KBM-7 (cell line): ENCODE data around the gene PCNX2.

ENCODE experiments used
- DNase-seq: peaks from one replicate; pipeline ENCODE4 v3.0.0-alpha.2; 2015
- in situ Hi-C: fragments of 300-500 bp; cut with MboI; formaldehyde crosslinking; loops from 2 replicates; pipeline ENCODE4 v1.14.3; 2020; ENCODE audit warnings: low sequenced_read_pairs, low pct_unique_long_range_greater_than_20kb, mixed read lengths

PCNX2 gene

GRCh38 chr1:233268389-233269022 is 27.0 kb downstream of the PCNX2 start:
- in situ Hi-C loops: no loop called here
- no peak for DNase-seq

GRCh38 chr1:233261695-233262094 is 33.8 kb downstream of the PCNX2 start:
- DNase-seq: no peak
- in situ Hi-C loops: no loop called here

GRCh38 chr1:233261206-233261605 is 34.3 kb downstream of the PCNX2 start:
- in situ Hi-C loops: no loop called here
- no peak for DNase-seq

- DNase-seq: no peak
- in situ Hi-C loops: no loop called here
Measured at GRCh38 chr1:233257786-233258185, 37.7 kb downstream of the PCNX2 start.

GRCh38 chr1:233256789-233257188 is 38.7 kb downstream of the PCNX2 start:
- DNase-seq: no peak
- in situ Hi-C loops: no loop called here

- in situ Hi-C loops: no loop called here
- no peak for DNase-seq
Measured at GRCh38 chr1:233256191-233256590, 39.3 kb downstream of the PCNX2 start.

- in situ Hi-C loops: no loop called here
- DNase-seq: no peak
Measured at GRCh38 chr1:233255145-233255544, 40.4 kb downstream of the PCNX2 start.

GRCh38 chr1:233253832-233254331 is 41.6 kb downstream of the PCNX2 start:
- in situ Hi-C loops: no loop called here
- no peak for DNase-seq

- no peak for DNase-seq
- in situ Hi-C loops: no loop called here
Measured at GRCh38 chr1:233253231-233253831, 42.2 kb downstream of the PCNX2 start.

- DNase-seq: peak; percentile 1
- in situ Hi-C loops: no loop called here
Measured at GRCh38 chr1:233252441-233252840, 43.1 kb downstream of the PCNX2 start.

GRCh38 chr1:233251201-233251720 is 44.3 kb downstream of the PCNX2 start:
- no peak for DNase-seq
- in situ Hi-C loops: no loop called here

- in situ Hi-C loops: loop anchor here (25.0 kb wide), 1 partner anchor 611 kb away; the partner anchor contains the start of gene SIPA1L2
- no peak for DNase-seq
Measured at GRCh38 chr1:233248014-233248413, 47.5 kb downstream of the PCNX2 start.

GRCh38 chr1:233246965-233247364 is 48.6 kb downstream of the PCNX2 start:
- in situ Hi-C loops: loop anchor here (25.0 kb wide), 1 partner anchor 610 kb away; the partner anchor contains the start of gene SIPA1L2
- DNase-seq: no peak

- in situ Hi-C loops: loop anchor here (25.0 kb wide), 1 partner anchor 608 kb away; the partner anchor contains the start of gene SIPA1L2
Measured at GRCh38 chr1:233245191-233245765, 50.2 kb downstream of the PCNX2 start.

GRCh38 chr1:233244183-233244582 is 51.3 kb downstream of the PCNX2 start:
- DNase-seq: no peak
- in situ Hi-C loops: loop anchor here (25.0 kb wide), 1 partner anchor 607 kb away; the partner anchor contains the start of gene SIPA1L2

More at GRCh38 chr1:233245191-233245765, 50.2 kb downstream of the PCNX2 start:
- DNase-seq: no peak

GRCh38 chr1:233242827-233243483 is 52.6 kb downstream of the PCNX2 start:
- DNase-seq: peak; percentile 53
- in situ Hi-C loops: loop anchor here (25.0 kb wide), 1 partner anchor 606 kb away; the partner anchor contains the start of gene SIPA1L2

- no peak for DNase-seq
- in situ Hi-C loops: loop anchor here (25.0 kb wide), 1 partner anchor 604 kb away; the partner anchor contains the start of gene SIPA1L2
Measured at GRCh38 chr1:233241759-233242158, 53.8 kb downstream of the PCNX2 start.

- in situ Hi-C loops: loop anchor here (25.0 kb wide), 1 partner anchor 604 kb away; the partner anchor contains the start of gene SIPA1L2
- peak; percentile 74 for DNase-seq
Measured at GRCh38 chr1:233240829-233241682, 54.5 kb downstream of the PCNX2 start.
